ENCODE data around the gene TRMT61B. TPM values are rescaled to one million over a fixed set of nuclear protein-coding genes. Genes with fewer than 3 reads are reported as not detected.
A peak's percentile ranks its signal among the peaks of the same experiment; 100 is the strongest.

The TRMT61B gene
- total and polyA plus RNA-seq, 2 of the 13 experiments (the other 11 are each of a cell fraction or from before 2014, with no cell fraction given), result 19.7 to 23.5 TPM

DNA sequence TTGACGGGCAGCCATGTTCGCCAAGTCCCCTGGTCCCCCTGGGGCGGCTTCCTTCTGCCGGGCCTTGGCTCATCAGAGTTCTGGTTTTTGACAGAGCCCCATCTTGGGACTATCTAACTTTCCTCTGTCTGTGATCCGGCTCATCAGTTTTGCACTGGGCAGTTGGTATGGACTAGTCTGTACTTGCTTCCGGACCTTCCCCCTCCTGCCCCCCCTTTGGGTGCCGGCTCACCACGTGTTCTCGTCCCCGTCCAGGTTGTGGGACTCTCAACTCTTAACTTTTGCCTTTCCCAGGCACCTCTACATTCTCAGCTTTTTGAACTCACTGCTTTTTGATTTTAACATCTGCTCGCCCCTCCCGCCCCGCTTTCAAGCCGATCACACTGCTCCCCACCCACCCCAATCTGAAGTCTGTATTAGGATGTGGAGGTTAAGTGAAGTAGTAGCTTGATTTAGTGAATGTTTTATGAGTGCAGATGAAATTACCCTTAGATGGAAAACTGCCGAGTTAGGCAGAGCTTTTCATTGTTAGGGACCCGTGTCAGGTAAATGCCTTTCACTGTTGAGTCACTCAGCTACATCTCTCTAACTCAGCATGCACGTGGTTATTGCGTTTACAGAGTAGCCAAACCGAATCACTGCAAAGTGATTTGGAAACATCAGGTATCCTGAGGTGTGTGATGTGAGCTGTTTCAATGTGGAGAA, 25.2 kb upstream of the TRMT61B start (continued):
- TF ChIP-seq KDM4B (CRISPR knock-in tag; IDR thresholded peaks at IDR 0.05), result 0 out of 2 replicates have a peak, but pooled peaks have one; percentile 45
- TF ChIP-seq HCFC1 (IDR thresholded peaks at IDR 0.05; ENCODE audit: low read depth, low read length), result no peak
- TF ChIP-seq ELK4 (CRISPR knock-in tag; IDR thresholded peaks at IDR 0.05; ENCODE audit: borderline replicate concordance), result no peak
- no peak for TF ChIP-seq MYPOP (CRISPR knock-in tag; IDR thresholded peaks at IDR 0.05)
- TF ChIP-seq ZNF670 (CRISPR knock-in tag; IDR thresholded peaks at IDR 0.05; ENCODE audit: borderline replicate concordance), result 0 out of 2 replicates have a peak, but pooled peaks have one; percentile 13
- no peak for TF ChIP-seq ZNF547 (CRISPR knock-in tag; IDR thresholded peaks at IDR 0.05)

DNA sequence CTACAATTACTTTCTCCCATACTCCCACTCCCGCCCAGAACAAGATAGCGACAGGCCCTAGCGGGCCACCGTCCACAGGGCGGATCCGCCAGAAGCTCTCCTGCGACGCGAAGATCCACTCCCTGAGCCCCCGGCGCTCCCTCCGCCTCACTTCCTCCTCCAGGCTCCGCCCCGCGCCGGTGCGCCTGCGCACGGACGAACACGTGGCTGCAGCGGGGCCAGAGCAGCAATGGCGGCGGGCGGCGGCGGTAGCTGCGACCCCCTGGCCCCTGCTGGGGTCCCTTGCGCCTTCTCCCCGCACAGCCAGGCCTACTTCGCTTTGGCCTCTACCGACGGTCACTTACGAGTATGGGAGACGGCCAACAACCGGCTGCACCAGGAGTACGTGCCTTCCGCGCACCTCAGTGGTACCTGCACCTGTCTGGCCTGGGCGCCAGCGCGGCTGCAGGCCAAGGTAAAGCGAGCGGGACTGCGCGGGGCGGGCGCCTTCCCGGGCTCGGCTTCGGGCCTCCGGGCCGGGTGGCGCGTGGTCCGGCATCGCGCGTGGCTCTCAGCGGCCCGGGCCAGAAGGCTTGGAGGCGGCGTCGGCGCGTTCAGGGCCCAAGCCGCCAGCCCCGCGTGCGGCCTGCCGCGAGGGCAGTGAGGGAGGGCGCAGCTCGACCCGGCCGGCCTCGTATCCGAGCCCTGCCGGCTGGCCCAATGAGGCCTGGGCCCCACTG, 24.5 kb upstream of the TRMT61B start, which contains the start of gene WDR43:
TSS of gene WDR43 (plus strand) at position 198 of the 719 bp plus-strand sequence. CDS start at position 230, 32 bp downstream.
- in situ Hi-C loops (cut with HindIII; ENCODE audit: extremely low pct_ligation_motif_present, low pct_unique_long_range_greater_than_20kb) (no loop called here), intact Hi-C loops (cut with micrococcal nuclease; ENCODE audit: unreplicated experiment) (loop anchor here (1.0 kb wide), 1 partner anchor 24 kb away; the partner anchor contains the start of gene TRMT61B)
- ChIA-PET POLR2A (interaction anchor here (0.6 to 3.8 kb wide), 16 partner anchors 10 to 1821 kb away, joined by 3 to 52 read pairs (median 4); partner anchors contain the start of genes PPP1CB and TRMT61B), CTCF (ENCODE audit: low intra/inter-chr PET ratio, low total read pairs) (no interaction called here)
- peaks cover 36% of the 10 kb centered on the region for H3K4me1 ChIP-seq (ENCODE audit: insufficient read depth, low read length)
- TSS peak; percentile 77 for BruUV-seq (replicated peaks)
- no peaks in the 10 kb centered on the region; a peak in 1 of 5 replicates for H3K36me3 ChIP-seq (replicated peaks in 1 of 2; ENCODE audit: control insufficient read depth in 1 of 2, insufficient read depth in 2 of 2, low read length in 2 of 2)
- H3K4me3 ChIP-seq (replicated peaks in 1 of 3; ENCODE audit: insufficient read depth in 1 of 3, low read depth in 2 of 3, low read length in 3 of 3), result peak within 1 kb of the TSS; percentile 82 to 100 (median 91)
- H3K27ac ChIP-seq (ENCODE audit: extremely low read length, insufficient read depth, low read length), result peak within 1 kb of the TSS; percentile 90
- WGBS (ENCODE audit: low lambda C conversion rate), result 0% methylated on average over 16 of the region's 79 CpGs
- no peaks in the 10 kb centered on the region for H3K9me3 ChIP-seq (ENCODE audit: low read length)
- peak; percentile 98 for ATAC-seq
- H4K20me1 ChIP-seq (ENCODE audit: insufficient read depth, low read length), result peaks cover 47% of the 10 kb centered on the region
- peak; percentile 64 for FAIRE-seq
- no peak within 1 kb of the TSS for H2AFZ ChIP-seq (ENCODE audit: low read length)
- no peaks in the 10 kb centered on the region; a peak in 1 of 5 replicates for H3K27me3 ChIP-seq (ENCODE audit: control insufficient read depth in 1 of 2, insufficient read depth in 2 of 2, low read length in 2 of 2)
- H3K9ac ChIP-seq (ENCODE audit: insufficient read depth, low read depth, low read length), result peak within 1 kb of the TSS; percentile 100
- DNase-seq (ENCODE audit: low spot score), result peak; percentile 99
- peaks cover 53% of the 10 kb centered on the region for H3K79me2 ChIP-seq (ENCODE audit: insufficient read depth, low read length)
- H3K4me2 ChIP-seq (ENCODE audit: low read depth, low read length), result peak within 1 kb of the TSS; percentile 85
- TF ChIP-seq JUN (CRISPR knock-in tag; IDR thresholded peaks at IDR 0.05), result 0 out of 2 replicates have a peak, but pooled peaks have one; percentile 9
- TF ChIP-seq CBFB (CRISPR knock-in tag; IDR thresholded peaks at IDR 0.05), result peak; percentile 78
- TF ChIP-seq HDAC6 (IDR thresholded peaks at IDR 0.05; ENCODE audit: low read depth, low read length), result no peak
- TF ChIP-seq ZNF619 (CRISPR knock-in tag; IDR thresholded peaks at IDR 0.05), result peak; percentile 79; the same call in 1 of the 2 replicates
- TF ChIP-seq FOXC1 (CRISPR knock-in tag; IDR thresholded peaks at IDR 0.05; ENCODE audit: borderline replicate concordance), result 0 out of 2 replicates have a peak, but pooled peaks have one; percentile 88
- no peak for TF ChIP-seq FOXA1 (IDR thresholded peaks at IDR 0.05)
- TF ChIP-seq FOXA1 (CRISPR knock-in tag; IDR thresholded peaks at IDR 0.05), result peak; percentile 20; the same call in 1 of the 2 replicates
- no peak for TF ChIP-seq PHB2 (IDR thresholded peaks at IDR 0.05; ENCODE audit: partially characterized antibody)
- no peak for TF ChIP-seq HNRNPH1 (optimal IDR thresholded peaks at IDR 0.05; ENCODE audit: low read depth, low read length)
- TF ChIP-seq ZNF253 (CRISPR knock-in tag; IDR thresholded peaks at IDR 0.05; ENCODE audit: borderline replicate concordance), result no peak
- TF ChIP-seq, protein P1, sequence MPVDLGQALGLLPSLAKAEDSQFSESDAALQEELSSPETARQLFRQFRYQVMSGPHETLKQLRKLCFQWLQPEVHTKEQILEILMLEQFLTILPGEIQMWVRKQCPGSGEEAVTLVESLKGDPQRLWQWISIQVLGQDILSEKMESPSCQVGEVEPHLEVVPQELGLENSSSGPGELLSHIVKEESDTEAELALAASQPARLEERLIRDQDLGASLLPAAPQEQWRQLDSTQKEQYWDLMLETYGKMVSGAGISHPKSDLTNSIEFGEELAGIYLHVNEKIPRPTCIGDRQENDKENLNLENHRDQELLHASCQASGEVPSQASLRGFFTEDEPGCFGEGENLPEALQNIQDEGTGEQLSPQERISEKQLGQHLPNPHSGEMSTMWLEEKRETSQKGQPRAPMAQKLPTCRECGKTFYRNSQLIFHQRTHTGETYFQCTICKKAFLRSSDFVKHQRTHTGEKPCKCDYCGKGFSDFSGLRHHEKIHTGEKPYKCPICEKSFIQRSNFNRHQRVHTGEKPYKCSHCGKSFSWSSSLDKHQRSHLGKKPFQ (CRISPR knock-in tag; IDR thresholded peaks at IDR 0.05; ENCODE audit: insufficient replicate concordance), result peak; percentile 77
- no peak for TF ChIP-seq SUZ12 (IDR thresholded peaks at IDR 0.05; ENCODE audit: low read depth, low read length)
- TF ChIP-seq WIZ (CRISPR knock-in tag; IDR thresholded peaks at IDR 0.05), result no peak; the same call in 1 of the 2 replicates
